Measurements from ENCODE around the gene GPX5. TPM values are rescaled to one million over a fixed set of nuclear protein-coding genes. Genes with fewer than 3 reads are reported as not detected.
A peak's percentile ranks its signal among the peaks of the same experiment; 100 is the strongest.
"Not testable (repeated sequence)": the region's sequence is repeated elsewhere in the genome, so short reads cannot be mapped to it uniquely, and the experiment has no call there.

Gene GPX5
- polyA plus RNA-seq, 6 donors from 2014 or later = not detected

DNA sequence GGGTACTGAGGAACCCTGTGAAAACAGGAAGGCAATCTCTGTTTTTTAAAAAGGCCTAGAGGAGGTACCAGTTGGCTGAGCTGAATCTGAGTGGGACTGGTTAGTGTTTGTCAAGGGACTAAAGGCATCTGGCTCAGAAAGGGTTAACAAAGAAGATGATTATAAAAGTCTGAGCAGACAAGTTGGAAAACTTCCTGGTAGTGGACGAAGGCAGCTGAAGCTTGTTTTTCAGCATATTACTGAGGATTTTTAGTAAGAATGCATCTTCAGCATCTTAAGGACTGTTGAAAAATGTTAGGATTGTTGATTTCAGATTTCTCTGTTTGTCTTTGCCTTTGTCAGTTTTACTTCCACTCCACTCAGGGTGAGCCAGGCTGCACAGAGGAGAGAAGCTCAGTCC, 5.1 kb downstream of the GPX5 start:
- no peaks in the 10 kb centered on the region for H3K36me3 Mint-ChIP-seq
- H3K27me3 Mint-ChIP-seq = peaks cover 59 to 94% (median 61%) of the 10 kb centered on the region in 3 donors
- DNase-seq (no peak), ATAC-seq (ENCODE audit: low read depth in 2 of 2) (no peak)
- no peak overlapping the region for H3K27ac Mint-ChIP-seq
- no peak overlapping the region for H3K4me3 Mint-ChIP-seq
- peaks cover 0 to 11% (median 5%) of the 10 kb centered on the region in 7 donors for H3K9me3 Mint-ChIP-seq
- no peaks in the 10 kb centered on the region for H3K4me1 Mint-ChIP-seq

GRCh38 chr6:28531479-28532128, 5.9 kb downstream of the GPX5 start:
- no peak for ATAC-seq (ENCODE audit: low read depth in 2 of 2)
- no peaks in the 10 kb centered on the region for H3K4me1 Mint-ChIP-seq
- no peak overlapping the region for H3K4me3 Mint-ChIP-seq
- H3K27ac Mint-ChIP-seq = no peak overlapping the region
- H3K36me3 Mint-ChIP-seq = no peaks in the 10 kb centered on the region
- DNase-seq = no peak
- peaks cover 0 to 14% (median 5%) of the 10 kb centered on the region in 7 donors for H3K9me3 Mint-ChIP-seq
- H3K27me3 Mint-ChIP-seq = peaks cover 61 to 94% (median 62%) of the 10 kb centered on the region in 3 donors

DNA sequence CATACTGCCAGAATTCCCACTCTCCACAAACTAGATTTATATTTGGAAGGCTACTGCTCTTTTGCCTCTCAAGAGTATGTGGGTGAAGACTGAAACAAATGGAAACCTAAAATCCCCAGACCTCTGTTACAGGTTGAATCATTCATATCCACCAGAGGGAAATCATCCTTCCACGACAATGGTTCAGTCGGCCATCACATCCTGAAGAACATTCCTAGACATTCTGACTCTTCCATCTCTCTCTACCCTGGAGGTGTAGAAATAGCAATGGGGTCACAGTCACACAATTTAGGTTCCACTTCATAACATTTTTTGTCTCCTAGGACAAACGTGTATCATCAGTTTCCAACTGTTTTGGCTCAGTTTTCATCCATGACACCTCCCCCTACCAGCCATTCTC, 8.6 kb downstream of the GPX5 start:
- H3K4me3 Mint-ChIP-seq = no peak overlapping the region
- peaks cover 0 to 25% (median 8%) of the 10 kb centered on the region in 7 donors for H3K9me3 Mint-ChIP-seq
- peaks cover 68 to 92% (median 76%) of the 10 kb centered on the region in 3 donors for H3K27me3 Mint-ChIP-seq
- no peak for DNase-seq
- H3K4me1 Mint-ChIP-seq = peaks cover 0 to 10% (median 0%) of the 10 kb centered on the region in 3 donors
- no peak for ATAC-seq (ENCODE audit: low read depth in 2 of 2)
- no peak overlapping the region for H3K27ac Mint-ChIP-seq
- no peaks in the 10 kb centered on the region for H3K36me3 Mint-ChIP-seq

GRCh38 chr6:28534875-28535274, 9.2 kb downstream of the GPX5 start:
- no peak overlapping the region for H3K4me3 Mint-ChIP-seq
- no peaks in the 10 kb centered on the region for H3K36me3 Mint-ChIP-seq
- peaks cover 0 to 25% (median 8%) of the 10 kb centered on the region in 7 donors for H3K9me3 Mint-ChIP-seq
- no peak for DNase-seq
- no peak overlapping the region for H3K27ac Mint-ChIP-seq
- H3K27me3 Mint-ChIP-seq = peaks cover 74 to 88% (median 79%) of the 10 kb centered on the region in 3 donors
- peaks cover 0 to 10% (median 0%) of the 10 kb centered on the region in 3 donors for H3K4me1 Mint-ChIP-seq
- ATAC-seq (ENCODE audit: low read depth in 2 of 2) = no peak

- H3K27ac Mint-ChIP-seq = no peak overlapping the region
- peaks cover 77 to 90% (median 86%) of the 10 kb centered on the region in 3 donors for H3K27me3 Mint-ChIP-seq
- H3K4me3 Mint-ChIP-seq = peak overlapping the region in 4 of 8 donors; percentile 7 to 46 (median 39)
These were observed 11.4 kb downstream of the GPX5 start for GRCh38 chr6:28537065-28537464.

DNA sequence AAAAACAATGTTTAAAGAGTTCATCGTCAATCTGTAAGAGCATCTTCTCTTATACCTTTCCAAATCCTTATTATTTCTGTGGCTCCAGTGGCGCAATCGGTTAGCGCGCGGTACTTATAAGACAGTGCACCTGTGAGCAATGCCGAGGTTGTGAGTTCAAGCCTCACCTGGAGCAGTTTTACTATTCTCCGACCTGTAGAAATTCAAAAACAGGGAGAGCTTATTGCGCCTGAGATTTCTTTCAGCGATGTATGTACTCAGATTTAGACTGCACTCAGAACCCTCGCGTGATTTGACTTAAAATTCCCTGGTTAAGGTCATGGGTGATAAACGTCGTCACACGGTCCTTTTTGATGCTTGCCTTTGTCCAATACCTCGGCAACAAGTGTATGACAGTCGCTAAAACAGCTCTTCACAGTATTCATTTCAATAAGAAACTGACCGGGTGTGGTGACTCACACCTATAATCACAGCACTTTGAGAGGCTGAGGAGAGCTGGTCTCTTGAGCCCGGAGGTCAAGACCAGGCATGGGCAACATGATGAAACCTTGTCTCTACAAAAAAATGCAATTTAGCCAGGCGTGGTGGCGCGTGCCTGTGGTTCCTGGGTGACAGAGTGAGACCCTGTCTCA, 11.9 kb downstream of the GPX5 start:
- no peak overlapping the region for H3K27ac Mint-ChIP-seq

More at GRCh38 chr6:28537065-28537464, 11.4 kb downstream of the GPX5 start:
- peaks cover 0 to 11% (median 0%) of the 10 kb centered on the region in 3 donors for H3K4me1 Mint-ChIP-seq
- DNase-seq = no peak
- ATAC-seq (ENCODE audit: low read depth in 2 of 2) = no peak
- H3K36me3 Mint-ChIP-seq = peaks cover 0 to 9% of the 10 kb centered on the region in 2 donors
- peaks cover 9 to 44% (median 25%) of the 10 kb centered on the region in 7 donors for H3K9me3 Mint-ChIP-seq

DNA sequence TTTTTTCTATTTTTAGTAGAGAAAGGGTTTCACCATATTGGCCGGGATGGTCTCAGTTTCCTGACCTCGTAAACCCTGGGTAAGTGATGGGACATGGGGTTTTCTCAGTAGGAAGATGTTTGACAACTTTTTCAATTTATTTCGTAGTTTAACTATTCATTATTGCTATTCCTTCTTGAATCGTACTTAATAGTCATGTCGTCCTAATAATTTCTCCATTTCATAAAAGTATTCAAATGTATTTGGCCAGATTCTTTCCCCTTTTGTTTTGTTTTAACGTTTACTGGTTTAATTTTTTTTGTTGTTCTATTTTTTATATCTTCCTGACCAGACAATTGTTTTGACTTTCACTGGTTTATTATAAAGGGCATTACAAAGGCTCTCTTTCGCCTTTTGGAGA, 16.3 kb downstream of the GPX5 start:
- Mint-ChIP-seq H3K36me3 (peaks cover 0 to 24% of the 10 kb centered on the region in 2 donors), H3K27me3 (peaks cover 62 to 87% (median 70%) of the 10 kb centered on the region in 3 donors), H3K27ac (peak overlapping the region in 1 of 6 donors; percentile 66), H3K4me3 (peak overlapping the region in 7 of 8 donors; percentile 55 to 88 (median 66)), H3K9me3 (peaks cover 4 to 53% (median 35%) of the 10 kb centered on the region in 7 donors), H3K4me1 (peaks cover 8 to 30% (median 14%) of the 10 kb centered on the region in 3 donors)
- DNase-seq = no peak
- no peak for ATAC-seq (ENCODE audit: low read depth in 2 of 2)

More for the DNA sequence above, 11.9 kb downstream of the GPX5 start:
- peak overlapping the region in 1 of 8 donors; percentile 7 for H3K4me3 Mint-ChIP-seq
- ATAC-seq (ENCODE audit: low read depth in 2 of 2) (no peak), DNase-seq (no peak)
- H3K9me3 Mint-ChIP-seq = peaks cover 9 to 50% (median 29%) of the 10 kb centered on the region in 7 donors
- H3K36me3 Mint-ChIP-seq = peaks cover 0 to 14% of the 10 kb centered on the region in 2 donors
- H3K27me3 Mint-ChIP-seq = peaks cover 81 to 90% (median 88%) of the 10 kb centered on the region in 3 donors
- peaks cover 0 to 17% (median under 1%) of the 10 kb centered on the region in 3 donors for H3K4me1 Mint-ChIP-seq

GRCh38 chr6:28542440-28543296, 17.0 kb downstream of the GPX5 start:
- Mint-ChIP-seq H3K4me1 (peaks cover 8 to 25% (median 14%) of the 10 kb centered on the region in 3 donors), H3K27ac (peak overlapping the region in 2 of 6 donors; percentile 59 to 78), H3K36me3 (peaks cover 0 to 24% of the 10 kb centered on the region in 2 donors), H3K27me3 (peaks cover 67 to 87% (median 73%) of the 10 kb centered on the region in 3 donors), H3K9me3 (peaks cover 4 to 49% (median 35%) of the 10 kb centered on the region in 7 donors), H3K4me3 (peak overlapping the region in 7 of 8 donors; percentile 55 to 88 (median 67))
- peak; percentile 1 for DNase-seq
- ATAC-seq (ENCODE audit: low read depth in 2 of 2) = no peak

DNA sequence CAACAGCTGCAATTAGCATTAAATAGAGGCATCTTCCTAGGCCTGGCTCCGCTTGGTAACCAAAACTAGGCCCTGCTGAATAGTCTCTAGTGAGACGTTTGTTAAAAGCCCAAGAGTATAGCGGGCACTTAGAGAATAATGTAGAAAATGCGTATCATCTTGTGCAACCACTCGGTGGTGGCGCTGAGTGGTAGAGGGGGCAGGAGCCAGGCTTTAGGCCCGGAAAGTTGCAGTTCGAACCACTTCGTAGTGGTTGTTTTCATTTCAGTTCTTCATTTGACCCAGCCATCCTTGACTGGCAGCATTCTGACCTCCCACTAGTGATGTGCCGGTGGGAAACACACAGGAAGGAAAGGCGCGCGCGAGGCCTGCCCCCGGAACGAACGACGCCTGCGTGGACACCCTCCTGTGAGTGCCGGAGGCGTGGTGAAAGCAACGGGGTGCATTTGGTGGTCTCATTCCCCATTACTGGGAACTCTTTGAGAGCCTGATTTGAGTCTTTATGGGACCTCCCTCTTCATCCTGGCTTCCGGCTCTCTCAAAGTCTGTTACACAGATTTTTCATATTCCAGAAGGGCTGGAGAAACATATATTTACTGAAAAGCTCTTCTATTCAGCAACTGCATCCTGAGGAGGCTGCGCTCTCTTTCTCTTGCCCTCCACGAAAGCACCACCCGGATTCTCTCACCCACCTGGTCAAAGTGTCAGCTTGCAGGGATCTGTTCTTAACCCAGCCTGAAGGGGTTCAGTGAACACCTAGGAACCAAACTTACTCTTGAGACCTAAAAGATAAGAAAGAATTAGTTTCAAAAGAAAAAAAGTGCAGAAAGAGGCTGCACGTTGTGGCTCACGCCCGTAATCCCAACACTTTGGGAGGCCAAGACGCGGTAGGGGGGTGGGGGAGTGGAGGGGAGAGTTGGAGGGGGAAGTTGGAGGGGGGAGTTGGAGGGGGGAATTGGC, 18.2 kb downstream of the GPX5 start:
- H3K27ac Mint-ChIP-seq = no peak overlapping the region
- peaks cover 4 to 56% (median 35%) of the 10 kb centered on the region in 7 donors for H3K9me3 Mint-ChIP-seq
- peak overlapping the region in 6 of 8 donors; percentile 37 to 85 (median 66) for H3K4me3 Mint-ChIP-seq
- H3K27me3 Mint-ChIP-seq = peaks cover 66 to 87% (median 69%) of the 10 kb centered on the region in 3 donors
- H3K4me1 Mint-ChIP-seq = peaks cover 8 to 23% (median 14%) of the 10 kb centered on the region in 3 donors
- peaks cover 0 to 24% of the 10 kb centered on the region in 2 donors for H3K36me3 Mint-ChIP-seq
- ATAC-seq (ENCODE audit: low read depth in 2 of 2) (peak in 1 of 2 donors; percentile 25), DNase-seq (no peak)

- Mint-ChIP-seq H3K9me3 (peaks cover 4 to 58% (median 27%) of the 10 kb centered on the region in 7 donors), H3K27ac (no peak overlapping the region), H3K4me1 (peaks cover 8 to 23% (median 14%) of the 10 kb centered on the region in 3 donors), H3K36me3 (peaks cover 0 to 24% of the 10 kb centered on the region in 2 donors), H3K4me3 (no peak overlapping the region), H3K27me3 (peaks cover 61 to 86% (median 70%) of the 10 kb centered on the region in 3 donors)
- ATAC-seq (ENCODE audit: low read depth in 2 of 2) = no peak
- no peak for DNase-seq
These were observed 20.3 kb downstream of the GPX5 start for GRCh38 chr6:28545955-28546354.

- not testable (repeated sequence) for H3K4me3 Mint-ChIP-seq
These were observed 21.3 kb downstream of the GPX5 start for GRCh38 chr6:28547003-28547402.

More at GRCh38 chr6:28547003-28547402, 21.3 kb downstream of the GPX5 start:
- ATAC-seq (ENCODE audit: low read depth in 2 of 2); H3K27ac Mint-ChIP-seq; DNase-seq: not testable (repeated sequence)
- Mint-ChIP-seq H3K4me1 (peaks cover 8 to 22% (median 14%) of the 10 kb centered on the region in 3 donors), H3K27me3 (peaks cover 58 to 84% (median 65%) of the 10 kb centered on the region in 3 donors), H3K9me3 (peaks cover 0 to 48% (median 17%) of the 10 kb centered on the region in 7 donors), H3K36me3 (peaks cover 0 to 16% of the 10 kb centered on the region in 2 donors)

Measured in naive B cell (primary cell).